DMS53 treated with DMSO at 0.1 percent for 48 hours (cell line): Measurements from ENCODE around the gene FARP2.
"Not testable (repeated sequence)": the region's sequence is repeated elsewhere in the genome, so short reads cannot be mapped to it uniquely, and the experiment has no call there.

Experiments
- DNase-seq: peaks from one replicate; lab custom pipeline; 2025; ENCODE audit not compliant: unreplicated experiment; lab: John Stamatoyannopoulos, UW

FARP2 gene

DNA sequence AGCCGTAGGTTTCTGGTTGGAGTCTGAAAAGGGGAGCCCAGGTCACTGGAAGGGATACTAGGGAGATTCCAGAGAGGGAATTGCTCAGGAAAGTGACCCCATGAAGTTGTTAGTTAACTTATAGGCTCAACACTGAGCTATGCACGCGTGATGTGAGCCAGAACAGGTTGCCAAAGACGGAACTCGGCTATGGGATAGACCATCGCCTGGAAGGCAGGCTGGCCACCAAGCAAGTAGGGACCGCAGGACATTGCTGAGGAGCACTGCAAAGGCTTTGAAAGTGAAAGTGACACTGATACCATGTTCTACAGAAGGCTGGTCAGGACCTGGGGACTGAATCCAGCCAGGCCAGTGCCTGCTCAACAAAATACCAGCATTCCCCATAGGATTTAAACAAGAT is 7.3 kb downstream of the FARP2 start:
- no peak for DNase-seq

GRCh38 chr2:241364781-241365180 is 8.7 kb downstream of the FARP2 start:
- DNase-seq = no peak

DNA sequence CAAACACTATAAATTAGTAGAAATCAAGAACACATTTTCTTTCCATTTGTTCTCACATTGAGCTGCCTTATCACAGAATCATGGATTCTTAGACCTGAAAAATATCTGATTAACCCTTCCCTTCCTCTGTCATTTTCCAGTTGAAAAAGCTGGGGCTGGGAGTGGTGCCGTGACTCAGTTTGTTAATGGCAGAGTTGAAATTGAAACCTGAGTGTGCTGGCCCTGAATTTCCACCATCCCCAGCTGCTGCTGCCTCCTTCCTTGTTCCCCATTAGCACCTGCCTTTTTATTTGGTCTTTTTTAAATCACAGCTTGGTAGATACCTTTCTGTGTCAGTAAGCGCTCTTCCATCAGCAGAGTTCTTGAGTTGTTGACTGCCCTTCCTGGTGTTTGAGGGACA is 10.6 kb downstream of the FARP2 start:
- no peak for DNase-seq

DNA sequence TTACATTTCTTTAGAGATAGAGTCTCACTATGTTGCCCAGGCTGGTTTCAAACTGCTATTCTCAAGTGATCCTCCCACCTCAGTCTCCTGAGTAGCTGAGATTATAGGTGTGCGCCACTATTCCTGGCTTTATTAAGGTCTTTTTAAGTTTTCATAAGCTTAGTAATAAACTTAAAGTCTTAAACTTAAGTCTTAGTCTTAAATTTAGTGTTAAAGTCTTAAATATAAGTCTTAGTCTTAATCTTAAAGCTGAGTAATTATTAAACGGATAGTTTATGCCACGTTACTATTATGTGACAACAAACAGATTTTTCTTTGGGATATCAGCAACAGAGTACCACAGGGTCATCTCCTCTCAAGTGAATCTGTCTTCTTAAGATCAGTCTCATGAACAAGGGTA is 12.6 kb downstream of the FARP2 start:
- DNase-seq = no peak

- DNase-seq = no peak
Observed at GRCh38 chr2:241372361-241372992, 16.4 kb downstream of the FARP2 start.

DNA sequence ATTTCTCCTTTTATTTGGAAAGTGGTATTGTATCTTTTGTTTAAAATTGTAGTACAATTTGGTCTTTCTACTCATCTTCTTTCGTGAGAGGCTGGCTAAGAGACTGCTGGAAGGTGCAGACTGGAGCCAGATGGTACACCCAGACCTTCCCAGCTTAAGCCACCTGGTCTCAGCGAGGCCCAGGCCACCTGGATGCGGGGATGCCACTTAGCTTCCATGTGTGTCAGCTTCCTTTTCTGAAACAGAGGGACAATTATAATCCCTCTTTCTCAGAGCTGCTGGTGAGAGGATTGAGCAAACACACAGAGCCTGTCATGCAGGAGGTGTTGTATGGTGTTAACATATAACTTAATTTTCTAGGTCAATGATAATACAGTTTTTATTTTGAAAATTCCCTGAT is 17.4 kb downstream of the FARP2 start:
- DNase-seq = peak; percentile 85

GRCh38 chr2:241373906-241374305 is 17.8 kb downstream of the FARP2 start:
- not testable (repeated sequence) for DNase-seq

- DNase-seq = no peak
Observed at GRCh38 chr2:241375300-241375699, 19.2 kb downstream of the FARP2 start.

DNA sequence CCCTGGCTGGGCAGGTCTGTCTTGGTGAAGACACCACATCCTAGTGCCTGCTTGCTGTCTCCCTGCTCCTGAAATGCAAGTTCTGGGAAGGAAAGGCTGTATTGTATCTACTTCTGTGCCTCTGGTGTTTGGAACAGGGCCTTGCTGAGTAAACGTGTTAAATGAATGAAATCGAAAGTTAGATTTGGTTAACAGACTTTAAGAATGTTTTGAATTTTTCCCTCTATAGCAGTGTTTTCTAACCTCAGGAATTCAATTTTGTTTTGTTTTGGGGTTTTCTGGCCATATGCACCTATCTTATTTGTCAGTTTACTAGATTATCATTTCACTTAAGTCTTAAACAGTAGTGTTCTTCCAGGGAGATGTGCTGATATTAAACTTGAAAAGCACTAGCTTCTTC is 20.7 kb downstream of the FARP2 start:
- DNase-seq = no peak

GRCh38 chr2:241378816-241379215 is 22.7 kb downstream of the FARP2 start:
- DNase-seq = no peak

- no peak for DNase-seq
Observed at GRCh38 chr2:241379481-241380480, 23.7 kb downstream of the FARP2 start.

DNA sequence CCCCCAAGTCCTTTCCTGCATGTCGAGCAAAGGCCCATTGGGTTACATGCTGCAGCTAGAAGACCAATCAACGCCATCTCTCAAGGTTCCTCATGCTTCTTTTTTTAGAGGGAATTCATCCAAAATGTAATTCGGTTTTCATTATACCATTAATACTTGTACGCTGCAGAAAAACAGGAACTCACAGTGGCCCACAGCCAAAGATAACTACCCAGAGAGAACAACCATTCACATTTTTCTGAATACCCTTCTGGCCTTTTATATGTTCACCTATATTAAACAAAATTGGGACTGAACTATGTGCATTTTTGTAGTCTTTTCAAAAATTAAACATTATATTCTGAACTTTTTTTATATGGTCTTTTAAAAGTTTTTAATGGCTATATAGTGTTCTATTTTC is 25.8 kb downstream of the FARP2 start:
- DNase-seq = no peak

GRCh38 chr2:241385450-241385849 is 29.4 kb downstream of the FARP2 start:
- DNase-seq = not testable (repeated sequence)

- DNase-seq = no peak
Observed at GRCh38 chr2:241386519-241386918, 30.4 kb downstream of the FARP2 start.

DNA sequence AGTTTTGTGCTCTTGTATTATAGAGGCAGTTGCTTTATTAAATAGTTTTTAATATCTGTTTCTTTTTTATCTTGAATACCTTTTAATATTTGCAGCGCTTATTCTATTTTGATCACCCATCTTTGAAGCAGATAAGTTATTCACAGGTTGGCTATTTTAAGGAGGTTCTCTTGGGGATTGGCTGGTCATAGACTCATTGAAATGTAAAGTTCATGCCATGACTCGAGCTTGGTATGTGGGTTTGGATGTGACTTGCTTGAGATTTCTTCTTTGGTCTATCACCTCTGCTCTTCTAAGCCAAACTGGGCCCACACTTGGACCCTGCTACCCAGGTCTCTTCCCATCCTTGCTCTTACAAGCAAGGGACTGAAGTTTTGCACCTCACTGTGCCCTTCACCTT is 33.6 kb downstream of the FARP2 start:
- DNase-seq = no peak

DNA sequence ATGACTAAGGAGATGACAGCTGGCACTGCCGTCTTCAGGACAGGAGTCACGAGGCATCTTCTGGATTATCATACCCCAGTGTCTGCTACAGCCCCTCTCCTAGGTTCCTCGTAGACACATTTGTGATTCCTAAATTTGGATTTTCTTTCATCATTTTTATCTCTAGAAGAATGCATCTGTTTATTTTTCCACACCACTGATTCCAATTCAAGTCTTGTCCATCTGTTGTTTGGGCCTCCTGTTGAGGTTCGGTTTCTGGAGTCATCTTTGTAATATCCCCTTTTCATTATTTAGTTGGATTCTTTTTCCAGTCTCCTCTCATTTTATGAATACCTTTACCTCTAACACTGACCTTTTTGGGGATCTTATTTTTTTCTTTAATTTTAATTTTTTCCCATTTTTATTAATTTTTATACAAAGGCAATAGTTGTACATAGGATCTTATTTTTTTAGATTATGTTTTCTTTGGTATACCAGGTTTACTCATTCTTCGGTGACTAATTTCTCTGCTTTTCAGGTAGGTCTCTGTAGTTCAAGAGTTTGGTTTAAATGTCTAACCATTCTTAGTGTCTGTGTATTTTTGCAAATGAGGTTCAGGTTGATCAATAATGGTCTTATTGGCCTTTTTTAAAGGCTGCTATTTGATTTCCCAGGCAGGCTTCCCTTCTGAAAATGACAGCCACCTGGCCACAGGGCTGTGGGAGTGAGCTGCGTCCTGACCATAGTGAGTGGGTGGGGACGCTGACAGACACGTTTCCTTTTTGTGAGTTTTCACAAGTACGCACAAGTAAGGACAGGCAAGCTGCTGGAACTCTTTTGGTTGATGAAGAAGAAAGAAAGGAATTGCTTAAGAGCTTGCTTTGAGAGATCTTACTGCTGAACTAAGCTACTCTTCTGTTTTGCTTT is 34.5 kb downstream of the FARP2 start:
- DNase-seq = no peak

DNA sequence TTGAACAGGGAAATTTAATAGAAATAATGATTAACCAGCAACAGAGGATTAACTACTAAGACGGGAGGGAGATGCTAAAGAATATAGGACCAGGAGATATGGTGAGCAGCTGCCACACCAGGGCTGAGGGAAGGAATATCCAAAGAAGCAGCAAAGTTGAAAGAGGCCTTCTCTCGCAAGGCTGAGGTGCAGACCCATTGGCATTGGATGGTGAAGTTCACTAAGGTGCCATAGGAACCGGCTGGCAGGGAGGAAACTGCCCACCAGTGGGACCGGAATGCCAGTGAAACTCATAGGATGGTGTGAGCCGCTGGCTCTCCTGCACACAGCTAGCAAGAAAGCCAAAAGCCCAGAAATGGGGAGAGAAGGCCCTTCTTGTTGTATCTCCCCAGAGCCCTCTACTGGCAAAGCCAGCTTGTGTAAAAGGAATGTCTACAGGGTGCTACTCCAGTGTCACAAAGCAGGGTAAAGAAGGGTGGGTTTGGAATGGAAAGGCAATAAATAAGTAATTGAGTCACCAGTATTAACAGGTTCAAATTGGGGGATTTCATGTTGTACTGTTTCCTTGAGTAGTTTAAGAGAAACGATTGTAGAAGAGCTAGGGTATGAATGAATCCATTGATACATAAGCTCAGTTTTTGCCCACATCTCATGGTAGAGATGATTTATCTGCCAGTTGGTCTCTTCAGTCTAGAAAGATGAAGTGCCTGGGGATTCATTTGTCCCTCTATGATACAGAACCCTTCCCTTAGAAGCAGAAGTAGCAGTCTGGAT is 36.0 kb downstream of the FARP2 start:
- no peak for DNase-seq

DNA sequence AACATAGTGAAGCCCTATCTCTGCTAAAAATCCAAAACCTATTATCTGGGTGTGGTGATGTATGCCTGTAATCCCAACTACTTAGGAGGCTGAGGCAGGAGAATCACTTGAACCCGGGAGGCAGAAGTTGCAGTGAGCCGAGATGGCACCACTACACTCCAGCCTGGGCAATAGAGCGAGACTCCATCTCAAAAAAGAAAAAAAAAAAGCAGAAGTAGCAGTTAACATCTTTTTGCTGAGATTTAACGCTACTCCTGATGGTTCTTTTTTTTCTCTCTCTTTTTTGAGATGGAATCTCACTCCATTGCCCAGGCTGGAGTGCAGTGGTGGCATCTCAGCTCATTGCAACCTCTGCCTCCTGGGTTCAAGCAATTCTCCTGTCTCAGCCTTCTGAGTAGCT is 36.7 kb downstream of the FARP2 start:
- not testable (repeated sequence) for DNase-seq

DNA sequence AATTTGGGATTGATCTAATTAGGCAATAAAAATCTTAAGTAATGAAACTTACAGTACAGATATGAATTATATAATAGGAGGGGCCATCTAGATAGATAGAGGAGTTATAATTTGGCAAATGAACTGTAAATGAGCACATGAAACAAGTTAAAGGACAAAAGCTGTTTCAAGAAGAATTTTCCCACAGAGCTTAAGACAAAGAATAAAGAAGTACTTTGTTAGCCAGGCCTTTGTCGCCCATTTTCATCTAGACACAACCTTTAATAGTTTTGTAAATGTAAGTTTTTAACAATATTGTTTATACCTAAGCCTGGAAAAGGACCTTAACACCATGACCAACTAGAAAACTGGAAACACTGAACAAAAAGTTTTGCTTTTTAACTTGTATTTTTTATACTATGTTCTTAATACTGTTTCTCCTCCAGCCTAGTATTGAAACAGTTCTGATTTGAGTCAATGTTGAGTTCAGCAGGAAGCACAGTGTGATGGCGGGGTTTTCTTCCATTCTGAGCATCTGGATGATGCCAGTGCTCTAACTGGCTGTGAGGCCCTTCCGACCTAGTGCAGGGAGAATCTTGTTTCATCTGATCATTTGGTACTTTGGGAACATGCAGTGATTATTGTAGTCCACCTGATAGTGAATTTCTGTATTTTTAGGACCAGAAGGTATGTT is 37.6 kb downstream of the FARP2 start:
- no peak for DNase-seq

GRCh38 chr2:241396809-241397208 is 40.7 kb downstream of the FARP2 start:
- DNase-seq = not testable (repeated sequence)
